GM19240 (cell line): ENCODE measurements around the gene RFT1.

Experiments used
- DNase-seq: peaks from one replicate; pipeline ENCODE4 v3.0.0; 2011; ENCODE audit warnings: low spot score; ENCODE audit not compliant: insufficient read length

Gene RFT1

GRCh38 chr3:53126601-53127000 lies 3.6 kb downstream of the RFT1 start:
- no peak for DNase-seq

DNA sequence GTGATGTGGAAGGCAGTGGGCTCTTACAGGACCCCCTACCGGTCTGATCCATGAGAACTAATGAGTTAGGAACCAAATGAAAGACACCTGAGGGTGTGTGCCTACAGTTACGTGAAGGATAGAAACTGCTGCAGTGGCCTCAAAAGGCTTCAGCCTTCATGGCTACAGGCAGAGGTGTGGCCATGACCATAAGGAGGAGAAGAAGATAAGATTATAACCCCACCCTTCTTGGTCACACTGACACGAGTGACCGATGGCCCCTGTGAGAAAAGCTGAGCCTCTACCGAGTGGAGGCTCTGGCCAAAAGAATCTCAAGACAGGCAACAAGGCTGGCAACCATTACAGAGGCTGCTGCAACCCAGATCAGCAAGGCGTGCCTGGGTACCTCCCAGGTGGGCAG lies 6.3 kb downstream of the RFT1 start:
- no peak for DNase-seq

DNA sequence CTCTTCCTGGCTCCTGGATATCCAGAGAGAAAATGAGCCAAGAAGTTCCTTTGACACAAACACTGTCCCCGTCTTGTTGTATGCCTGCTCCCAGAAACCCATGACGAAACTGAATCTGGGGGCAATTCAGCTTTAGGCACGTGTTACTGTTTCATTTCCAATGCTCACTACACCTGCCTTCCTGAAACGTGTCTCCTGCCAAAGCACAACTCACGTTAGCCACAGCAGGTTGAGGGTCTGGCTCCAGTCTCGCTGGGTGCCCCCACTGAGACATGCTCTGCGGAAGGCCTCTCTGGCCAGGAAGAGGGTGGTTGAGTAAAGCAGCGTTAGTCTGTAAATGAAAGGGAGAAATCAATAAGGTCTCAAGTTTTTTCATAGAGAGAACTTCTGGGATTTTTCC lies 6.7 kb downstream of the RFT1 start:
- no peak for DNase-seq

DNA sequence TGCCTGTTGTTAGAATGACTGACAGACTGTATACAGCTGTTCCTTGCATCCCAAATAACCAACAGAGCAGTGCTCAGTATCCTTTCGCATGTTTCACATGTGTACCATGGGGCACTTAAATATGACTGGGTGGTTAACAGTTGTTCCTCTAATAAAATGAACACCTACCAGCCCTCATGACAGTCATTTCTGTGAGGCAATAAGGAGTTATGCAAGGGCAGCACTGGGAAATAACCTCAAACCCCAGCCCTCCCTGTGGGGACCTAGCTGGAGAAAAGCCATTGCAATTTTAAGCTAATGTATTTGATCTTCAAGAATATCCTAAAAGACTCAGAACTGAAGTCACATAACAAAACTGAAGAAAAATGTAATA lies 7.3 kb downstream of the RFT1 start:
- no peak for DNase-seq

DNA sequence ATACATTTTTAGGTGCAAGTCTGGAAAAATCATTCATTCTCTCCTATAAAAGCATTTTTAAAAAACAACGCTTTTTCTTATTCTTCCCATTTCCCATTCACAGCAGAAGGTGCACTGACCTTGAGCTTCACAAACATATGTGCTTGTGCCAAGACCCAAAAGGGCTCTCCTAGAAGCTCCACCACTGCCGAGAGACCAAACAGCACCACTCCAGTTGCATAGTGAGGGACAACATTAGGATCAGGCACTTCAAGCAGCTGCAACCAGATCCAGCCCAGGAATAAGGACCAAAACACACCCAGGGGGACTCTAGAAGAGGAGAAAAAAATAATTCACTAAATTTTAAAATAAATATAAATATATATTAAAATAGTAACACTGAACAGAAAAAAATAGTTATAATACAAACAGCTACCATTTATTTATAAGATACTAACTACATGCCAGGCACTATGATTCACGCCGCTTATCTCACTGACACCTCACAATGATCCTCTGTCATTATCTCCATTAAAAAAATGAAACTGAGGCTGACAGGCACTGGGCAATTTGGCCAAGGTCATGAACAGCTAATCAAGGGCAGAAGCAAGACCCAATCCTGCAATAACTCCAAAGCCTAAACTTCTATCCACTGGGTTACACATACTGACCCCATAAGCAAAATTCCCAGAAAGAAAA lies 7.8 kb downstream of the RFT1 start:
- no peak for DNase-seq

GRCh38 chr3:53120336-53120735 lies 9.9 kb downstream of the RFT1 start:
- no peak for DNase-seq

- DNase-seq, result no peak
These were observed 13.3 kb downstream of the RFT1 start for GRCh38 chr3:53116956-53117355.

- no peak for DNase-seq
These were observed 15.7 kb downstream of the RFT1 start for GRCh38 chr3:53114412-53115074.

GRCh38 chr3:53114011-53114400 lies 16.2 kb downstream of the RFT1 start:
- DNase-seq, result peak; percentile 88

- DNase-seq, result no peak
These were observed 16.8 kb downstream of the RFT1 start for GRCh38 chr3:53113293-53114010.

- no peak for DNase-seq
These were observed 18.4 kb downstream of the RFT1 start for GRCh38 chr3:53111822-53112221.

DNA sequence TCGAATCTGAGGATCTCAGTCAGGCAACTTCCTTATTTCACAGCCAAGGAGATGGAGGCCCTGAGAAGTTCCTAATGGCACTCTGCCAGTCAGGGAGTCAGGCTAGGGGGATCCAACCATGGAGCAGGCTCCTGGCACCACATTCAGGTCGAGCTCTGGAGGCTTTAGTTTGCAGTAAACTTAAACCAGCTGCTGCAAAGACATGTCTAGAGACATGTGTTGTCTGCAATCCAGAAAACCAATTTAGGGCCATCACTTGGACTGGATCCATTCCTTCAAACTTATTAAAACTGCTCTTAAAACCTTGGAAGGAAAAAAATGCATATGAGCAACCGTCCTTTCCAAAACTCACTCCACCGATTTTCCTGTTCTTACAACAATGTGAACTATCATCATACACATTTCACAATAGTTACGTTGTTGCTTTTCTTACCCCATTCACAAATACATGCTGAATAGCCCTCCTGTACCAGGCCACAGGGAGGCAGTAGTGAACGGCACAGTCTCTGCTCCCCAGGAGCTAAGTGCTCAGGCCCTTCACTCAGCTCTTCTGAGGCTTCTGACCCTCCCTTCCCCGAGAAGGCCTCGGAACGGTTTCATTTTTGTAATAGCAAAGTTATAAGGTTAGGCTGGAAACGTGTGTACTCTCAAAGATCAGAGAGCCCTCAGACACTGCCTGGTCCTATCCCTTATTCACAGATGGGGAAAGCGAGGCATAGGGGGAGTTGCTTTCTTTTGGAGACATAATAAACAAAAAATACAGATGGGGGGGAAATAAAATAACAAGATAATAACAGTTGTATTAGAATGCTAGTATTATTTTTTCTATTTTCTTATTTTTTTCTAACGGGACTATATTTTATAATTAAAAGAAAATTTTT lies 20.1 kb downstream of the RFT1 start:
- DNase-seq, result no peak

- DNase-seq, result no peak
These were observed 21.0 kb downstream of the RFT1 start for GRCh38 chr3:53109190-53109589.

- no peak for DNase-seq
These were observed 25.5 kb downstream of the RFT1 start for GRCh38 chr3:53104762-53105161.

GRCh38 chr3:53103397-53104296 lies 26.6 kb downstream of the RFT1 start:
- DNase-seq, result no peak

GRCh38 chr3:53102601-53103147 lies 27.6 kb downstream of the RFT1 start:
- peak; percentile 60 for DNase-seq

DNA sequence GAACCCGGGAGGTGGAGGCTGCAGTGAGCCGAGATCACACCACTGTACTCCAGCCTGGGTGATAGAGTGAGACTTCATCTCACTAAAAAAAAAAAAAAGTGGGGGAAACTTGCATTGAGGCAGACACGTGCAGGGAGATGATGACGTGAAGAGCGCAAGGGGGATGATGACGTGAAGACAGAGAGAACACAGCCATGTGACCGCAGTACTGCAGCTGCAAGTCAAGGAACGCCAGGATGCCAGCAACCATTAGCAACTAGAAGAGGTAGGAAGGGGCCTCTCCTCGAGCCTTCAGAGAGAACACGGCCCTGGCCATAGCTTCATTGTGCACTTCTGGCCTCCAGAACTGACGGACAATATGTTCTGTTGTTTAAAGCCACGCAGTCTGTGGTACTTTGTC lies 28.3 kb downstream of the RFT1 start:
- no peak for DNase-seq

GRCh38 chr3:53100818-53101466 lies 29.3 kb downstream of the RFT1 start:
- no peak for DNase-seq

GRCh38 chr3:53097887-53098286 lies 32.3 kb downstream of the RFT1 start:
- DNase-seq, result no peak

DNA sequence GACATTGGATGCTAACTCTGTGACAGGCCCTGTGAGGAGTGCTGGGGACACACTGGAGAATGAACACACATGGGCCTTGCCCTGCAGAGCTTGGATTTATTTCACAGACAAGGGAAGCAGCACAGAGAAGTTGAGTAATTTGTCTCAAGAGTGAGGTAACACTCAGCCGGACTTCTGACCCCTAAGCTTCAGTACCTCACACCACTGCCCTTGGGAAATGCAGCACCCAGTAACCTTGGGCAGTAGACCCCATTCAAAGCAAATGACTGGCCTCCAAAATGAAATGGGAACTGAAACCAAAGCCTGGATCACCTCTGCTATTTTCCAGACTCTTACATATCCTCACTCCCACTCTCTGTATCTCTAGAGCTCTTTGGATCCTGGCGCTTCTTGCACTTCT lies 37.3 kb downstream of the RFT1 start:
- DNase-seq, result no peak
